NCI-H2029 (cell line): Measurements from ENCODE around the gene ZDHHC19.
"Not testable (repeated sequence)": the region's sequence is repeated elsewhere in the genome, so short reads cannot be mapped to it uniquely, and the experiment has no call there.

Experiments used
- DNase-seq: peaks from one replicate; lab custom pipeline; 2025; lab: John Stamatoyannopoulos, UW

ZDHHC19 gene

DNA sequence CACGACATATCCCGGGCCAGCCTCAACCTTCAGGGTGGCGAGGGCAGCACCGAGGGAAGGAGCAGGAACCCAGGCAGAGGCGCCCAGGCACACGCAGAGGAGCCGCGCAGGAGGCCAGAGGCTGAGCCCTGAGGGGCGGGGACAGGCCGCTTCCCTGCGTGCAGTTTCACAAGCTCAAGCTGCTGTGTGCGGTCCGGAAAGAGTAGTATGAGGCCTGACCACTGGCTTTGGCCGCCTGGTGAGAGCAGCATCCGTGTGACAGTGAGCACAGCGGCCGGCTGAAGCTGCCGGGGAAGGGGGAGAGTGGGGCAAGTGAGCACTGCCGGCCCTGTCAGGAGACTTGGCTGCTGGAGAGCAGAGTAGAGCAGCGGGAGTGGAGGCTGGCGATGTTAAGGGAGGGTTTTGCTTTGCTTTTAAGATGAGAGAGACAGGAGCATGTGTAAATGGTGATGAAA, 8.7 kb downstream of the ZDHHC19 start:
- DNase-seq: no peak

DNA sequence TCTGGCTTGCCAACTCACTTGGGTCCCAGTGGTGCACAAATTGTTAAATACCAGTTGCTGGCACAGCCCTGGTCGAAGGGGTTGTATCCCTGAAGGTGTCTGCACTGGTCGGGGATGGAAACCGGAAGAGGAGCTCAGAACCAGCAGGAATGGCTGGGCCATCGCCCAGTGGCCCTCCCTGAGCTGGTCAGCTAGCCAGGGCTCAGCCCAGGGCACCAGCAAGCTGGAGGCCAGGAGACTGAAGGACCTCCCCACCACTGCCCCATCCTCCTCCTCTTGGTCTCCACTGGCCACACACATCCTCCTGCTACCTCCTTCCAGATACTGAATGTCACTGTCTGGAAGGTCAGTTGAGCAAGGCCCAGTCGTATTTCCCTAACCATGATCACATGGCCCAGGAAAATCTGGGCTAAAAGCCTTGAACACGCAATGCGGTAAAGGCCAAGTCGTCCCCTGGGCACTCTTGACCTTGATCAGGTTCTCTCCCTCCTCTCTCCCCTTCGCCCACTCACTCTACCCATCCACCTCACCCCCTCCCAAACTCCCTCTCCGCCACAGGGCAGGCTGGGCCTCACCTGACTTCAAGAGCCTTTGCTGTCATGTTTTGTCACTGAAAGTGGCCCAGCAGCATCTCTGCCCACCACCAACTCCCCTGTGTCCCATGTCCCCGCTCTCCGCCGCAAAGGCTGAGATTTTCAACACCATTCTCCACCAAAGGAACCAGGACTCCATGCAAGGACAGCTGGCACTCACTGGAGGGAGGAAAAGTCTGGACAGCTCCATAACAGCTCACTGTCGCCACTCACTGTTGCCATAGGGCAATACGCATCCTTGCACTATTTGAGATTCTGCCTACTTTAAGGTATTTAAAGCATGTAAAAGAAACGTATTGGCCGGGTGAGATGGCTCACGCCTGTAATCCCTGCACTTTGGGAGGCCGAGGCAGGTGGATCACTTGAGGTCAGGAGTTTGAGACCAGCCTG, 12.1 kb downstream of the ZDHHC19 start:
- DNase-seq: no peak

DNA sequence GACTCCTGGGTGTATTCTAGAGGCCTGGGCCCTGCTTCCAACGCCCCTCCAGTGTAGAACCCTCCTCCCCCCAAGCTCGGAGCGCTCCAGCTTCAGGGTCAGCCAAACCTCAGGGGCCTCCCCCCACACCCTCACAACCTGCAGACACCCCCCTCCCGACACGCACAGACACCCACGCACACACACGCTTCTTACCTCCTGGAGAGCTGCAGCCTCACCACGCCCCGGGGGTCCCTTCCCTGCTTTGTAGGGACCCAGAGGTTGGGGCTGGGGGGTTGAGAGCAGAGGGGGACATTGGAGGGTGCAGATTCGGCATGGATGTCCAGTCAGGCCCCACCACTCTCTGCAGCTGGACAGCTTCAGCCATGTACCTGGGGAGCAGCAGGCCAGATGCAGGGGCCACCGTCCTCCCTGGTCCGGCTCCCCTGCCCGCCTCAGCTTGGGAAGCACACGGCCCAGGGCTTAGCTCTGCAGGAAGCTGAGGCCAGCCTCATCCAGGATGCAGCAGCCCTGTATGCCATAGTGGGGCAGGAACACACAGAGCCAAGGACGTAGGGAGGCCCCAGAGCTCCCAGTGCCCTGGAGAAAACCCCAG, 13.0 kb downstream of the ZDHHC19 start:
- no peak for DNase-seq

DNA sequence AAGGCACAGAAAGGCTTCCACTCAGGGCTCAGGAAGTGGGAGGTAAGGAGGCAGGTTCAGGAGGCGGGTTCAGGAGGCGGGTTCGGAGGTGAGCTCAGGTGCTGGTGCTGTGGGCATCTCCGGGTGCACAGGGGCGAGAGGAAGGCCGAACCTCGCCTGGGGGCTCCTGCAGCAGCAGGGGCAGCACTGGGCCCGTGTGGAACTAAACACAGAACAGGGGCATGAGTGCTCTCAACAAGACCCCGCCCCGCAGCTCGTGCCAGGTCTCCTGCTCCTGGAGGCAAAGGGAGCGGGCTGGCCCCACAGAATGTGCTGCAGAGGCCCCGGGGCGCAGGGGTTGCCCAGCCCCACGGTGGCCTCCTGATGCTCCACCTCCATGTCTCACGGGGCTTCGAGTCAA, 13.7 kb downstream of the ZDHHC19 start:
- DNase-seq: no peak

DNA sequence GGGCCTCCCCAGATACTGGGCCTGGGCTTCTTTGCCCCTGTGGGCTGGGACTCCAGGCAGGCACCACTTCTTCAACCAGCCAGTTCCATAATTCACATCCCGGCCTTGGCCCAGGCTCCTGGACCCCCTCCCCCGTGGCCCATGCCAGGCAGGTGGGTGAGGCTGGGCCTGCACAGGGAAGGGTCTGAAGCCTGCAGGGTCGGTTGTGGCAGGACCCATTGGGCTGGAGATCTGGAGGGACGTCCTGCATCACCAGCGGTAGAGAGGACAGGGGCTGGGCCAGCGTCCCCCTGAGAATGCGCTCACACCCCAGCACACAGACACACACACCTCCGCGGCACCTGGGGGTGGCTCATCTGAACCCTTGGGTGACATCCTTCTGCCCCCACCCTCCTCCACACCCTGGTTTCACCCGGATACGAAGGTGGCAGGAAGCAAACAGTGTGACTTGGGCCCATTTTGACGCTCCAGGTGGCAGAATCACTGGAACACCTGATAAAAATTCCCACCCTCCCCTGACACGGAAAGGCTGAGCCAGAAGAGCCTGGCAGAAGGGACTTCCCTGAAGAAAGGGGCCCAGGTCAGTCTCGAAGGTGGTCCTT, 15.4 kb downstream of the ZDHHC19 start:
- DNase-seq: no peak

DNA sequence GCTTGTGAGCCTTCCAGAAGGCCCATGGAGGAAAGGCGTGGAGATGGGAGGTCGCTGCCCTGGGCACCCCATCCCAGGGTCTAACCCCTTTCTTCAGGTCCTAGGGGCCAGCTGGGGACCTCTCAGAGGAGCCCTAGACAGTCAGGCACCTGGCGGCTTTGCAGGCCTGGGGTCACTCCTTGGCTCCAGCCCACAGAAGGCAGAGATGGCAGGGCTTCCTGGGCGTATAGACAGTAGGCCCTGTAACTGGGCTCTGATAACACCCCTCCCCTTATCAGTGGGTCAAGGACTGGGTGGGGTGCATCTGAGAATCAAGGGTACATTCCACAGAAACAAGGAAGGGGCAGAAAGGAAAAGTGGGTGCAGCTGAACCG, 16.7 kb downstream of the ZDHHC19 start:
- no peak for DNase-seq

DNA sequence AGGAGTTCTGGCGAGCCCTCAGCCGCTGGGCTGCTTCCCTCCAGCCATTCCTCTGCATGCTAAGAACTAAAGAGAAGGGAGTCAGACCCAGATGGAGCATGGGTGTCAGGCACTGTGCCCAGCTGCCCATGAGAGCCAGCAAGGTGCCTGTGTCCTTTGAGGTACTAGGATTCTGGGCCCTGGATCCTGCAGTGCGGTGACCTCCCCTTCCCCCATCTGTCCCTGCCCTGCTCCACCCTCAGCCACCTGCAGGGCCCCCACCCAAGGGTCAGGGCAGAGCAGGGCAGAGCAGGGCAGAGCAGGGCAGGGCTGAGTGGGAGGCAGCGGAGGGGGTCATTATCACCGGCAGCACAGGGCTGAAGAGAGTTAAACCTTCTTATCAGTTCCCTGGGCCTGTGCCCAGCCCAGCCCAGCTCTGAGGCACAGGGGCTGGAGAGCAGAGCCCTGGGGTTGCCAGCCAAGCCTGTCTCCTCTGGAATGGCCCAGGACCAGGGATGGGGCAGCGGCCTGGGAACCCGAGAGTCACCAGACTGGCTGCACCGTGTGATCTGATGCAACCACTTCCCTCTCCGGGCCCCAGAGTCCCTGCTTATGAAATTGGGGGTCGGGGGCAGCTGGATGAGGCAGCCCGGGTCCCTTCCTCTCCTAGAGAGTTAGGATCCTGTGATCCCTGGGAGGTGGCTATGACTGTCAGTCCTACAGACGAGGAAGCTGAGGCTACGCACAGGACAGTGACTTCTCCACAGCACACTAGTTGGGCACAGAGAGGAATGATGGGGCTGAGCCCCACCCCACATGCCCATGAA, 17.3 kb downstream of the ZDHHC19 start:
- DNase-seq: no peak

DNA sequence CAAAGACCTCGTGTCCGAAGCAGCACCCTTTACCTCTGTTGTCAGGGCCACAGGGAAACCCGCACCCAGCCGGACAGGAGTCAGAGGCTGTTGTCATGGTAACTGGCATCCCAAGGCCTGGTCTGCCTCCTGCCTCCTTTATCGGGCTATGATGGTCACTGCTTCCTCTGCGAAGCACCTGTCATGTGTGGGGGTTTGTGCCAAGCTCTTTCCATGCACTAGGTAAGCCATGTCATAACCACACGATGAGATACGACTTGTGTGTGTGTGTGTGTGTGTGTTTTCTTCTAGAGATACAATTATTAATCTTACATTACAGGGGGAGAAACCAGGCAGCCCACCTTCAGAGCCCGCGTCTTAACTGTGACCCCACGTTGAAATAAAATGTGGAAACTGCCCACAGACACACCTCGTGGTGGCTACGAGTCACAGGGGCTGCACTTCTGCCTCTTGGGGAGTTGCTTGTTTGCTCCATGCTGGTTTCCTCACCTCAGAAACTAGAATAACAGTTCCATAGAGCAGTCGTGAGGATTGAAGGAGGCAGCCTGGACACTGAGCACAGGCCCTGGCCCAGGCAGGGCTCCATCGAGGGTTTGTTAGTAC, 18.0 kb downstream of the ZDHHC19 start:
- no peak for DNase-seq

DNA sequence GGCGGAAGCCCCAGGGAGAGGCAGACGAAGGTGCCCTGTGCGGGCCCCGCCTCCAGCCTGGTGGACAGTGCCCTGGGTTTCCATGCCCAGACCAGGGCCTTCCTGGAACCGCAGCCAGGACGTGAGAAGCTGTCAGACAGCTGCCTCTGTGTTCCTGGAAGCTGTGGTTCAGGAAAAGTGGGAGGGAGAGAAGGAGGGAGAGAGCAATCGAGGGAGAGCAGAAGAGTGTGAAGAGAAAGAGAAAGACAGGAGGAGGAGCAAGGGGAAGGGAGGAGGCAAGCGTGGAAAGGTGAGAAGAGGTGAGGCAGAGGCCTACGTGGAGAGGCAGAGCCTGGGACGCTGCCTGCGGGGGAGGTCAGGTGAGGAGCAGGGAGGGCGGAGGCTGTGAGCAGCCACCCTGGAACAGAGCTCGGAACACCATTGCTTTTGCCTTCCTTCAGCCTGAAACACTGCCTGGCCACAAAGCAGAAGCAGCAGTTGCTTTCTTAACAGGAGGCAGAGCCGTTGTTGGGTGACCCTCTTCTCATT, 18.6 kb downstream of the ZDHHC19 start:
- no peak for DNase-seq

DNA sequence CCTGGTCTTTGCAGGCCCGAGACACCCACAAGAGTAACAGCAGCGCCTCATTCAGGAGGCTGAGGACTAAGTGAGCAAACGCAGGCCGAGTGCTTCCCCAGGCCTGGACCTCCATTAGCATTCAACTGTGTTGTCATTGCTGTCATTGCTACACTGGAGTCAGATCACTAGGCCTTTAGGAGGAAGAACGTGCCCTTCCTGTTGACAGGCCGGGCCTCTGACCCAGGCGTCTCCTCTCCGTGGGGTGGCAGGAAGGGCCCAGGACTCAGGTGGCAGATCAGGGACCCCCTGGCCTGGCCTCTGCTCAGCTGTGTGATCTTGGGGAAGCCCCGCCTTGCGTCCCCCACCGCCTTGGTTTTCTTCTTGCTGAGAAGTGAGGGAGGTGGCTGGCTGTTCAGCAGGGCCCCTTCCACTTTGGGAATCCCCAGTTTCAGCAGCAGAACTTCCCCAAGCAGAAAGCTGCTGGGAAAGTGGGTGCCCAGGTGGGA, 19.1 kb downstream of the ZDHHC19 start:
- DNase-seq: no peak

DNA sequence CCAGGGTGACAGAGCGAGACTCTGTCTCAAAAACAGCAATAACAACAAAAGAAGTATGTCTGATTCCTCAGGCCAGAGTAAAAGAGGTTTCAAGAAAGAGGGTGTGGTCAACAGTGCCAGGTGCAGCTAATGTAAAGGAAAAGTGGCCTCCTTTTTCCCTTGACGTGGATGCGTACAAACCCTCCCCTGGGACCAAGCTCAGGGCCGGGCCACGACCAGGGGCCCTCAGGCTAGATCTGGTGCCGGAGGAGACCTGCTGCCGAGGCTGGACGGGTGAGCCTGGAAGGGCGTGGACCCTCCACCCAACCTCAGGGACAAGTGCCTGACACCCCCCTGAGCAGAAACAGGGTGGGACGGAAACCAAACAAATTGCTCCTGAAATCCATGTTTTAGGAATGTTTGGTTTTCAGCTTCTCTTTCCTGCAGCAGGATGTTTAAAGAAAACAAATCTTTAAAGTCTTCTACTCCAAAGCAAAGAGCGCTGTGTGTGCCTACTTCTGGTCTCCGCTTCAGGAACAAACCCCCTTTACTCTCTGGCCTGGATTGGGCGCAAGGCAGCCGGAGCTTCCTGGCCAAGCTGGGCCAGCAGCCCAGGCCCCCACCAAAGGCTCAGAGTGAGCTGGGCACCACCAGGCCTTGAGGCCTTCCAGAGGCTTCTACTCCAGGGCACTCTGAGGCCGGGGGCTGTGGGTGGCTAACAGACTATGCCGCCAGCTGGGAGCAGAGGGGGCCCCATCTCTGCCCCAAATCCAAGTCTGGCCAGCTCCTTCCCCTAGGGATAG, 21.4 kb downstream of the ZDHHC19 start:
- DNase-seq: no peak

DNA sequence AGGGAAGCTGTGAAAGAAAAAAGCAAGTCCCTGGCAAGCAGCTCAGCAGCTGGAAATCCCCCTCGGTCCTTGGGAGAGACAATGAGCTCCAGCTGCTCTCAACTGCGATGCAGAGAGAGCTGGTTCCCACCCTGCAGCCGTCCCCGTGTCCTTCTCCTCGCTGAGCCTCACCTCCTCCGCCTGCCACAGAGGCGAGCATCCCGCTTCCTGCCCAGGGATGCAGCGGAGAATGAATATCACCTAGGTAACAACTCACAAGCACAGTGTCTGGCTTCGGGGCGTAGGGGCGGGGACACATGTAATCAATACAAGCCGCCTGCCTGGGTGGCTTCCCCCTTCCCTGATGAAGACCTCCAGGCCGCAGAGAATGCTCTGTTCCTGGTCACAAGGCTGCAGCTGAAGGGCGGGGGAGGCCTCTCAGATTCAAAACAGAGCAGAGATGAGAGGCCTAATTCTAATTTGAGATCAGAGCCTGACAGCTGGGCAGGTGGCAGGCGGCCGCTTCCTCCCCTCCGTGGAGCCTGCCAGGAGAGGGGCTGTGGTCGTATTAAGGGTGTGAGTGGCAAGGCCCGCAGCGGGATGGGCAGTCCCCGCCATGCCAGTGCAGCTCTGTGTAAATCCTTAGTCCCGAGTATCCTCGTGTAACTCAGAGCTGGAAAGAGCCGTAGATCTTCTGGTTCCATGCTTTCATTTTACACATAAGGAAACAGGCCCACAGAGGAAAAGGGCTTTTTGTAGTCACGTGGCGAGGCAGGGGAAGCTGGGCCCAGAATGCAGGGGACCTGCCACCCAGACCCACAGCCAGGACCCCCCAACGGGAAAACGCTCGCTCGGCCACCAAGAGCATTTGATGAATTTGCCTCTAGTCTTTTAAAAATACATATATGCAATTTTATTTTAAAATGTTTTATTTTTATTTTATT, 24.3 kb downstream of the ZDHHC19 start:
- no peak for DNase-seq

DNA sequence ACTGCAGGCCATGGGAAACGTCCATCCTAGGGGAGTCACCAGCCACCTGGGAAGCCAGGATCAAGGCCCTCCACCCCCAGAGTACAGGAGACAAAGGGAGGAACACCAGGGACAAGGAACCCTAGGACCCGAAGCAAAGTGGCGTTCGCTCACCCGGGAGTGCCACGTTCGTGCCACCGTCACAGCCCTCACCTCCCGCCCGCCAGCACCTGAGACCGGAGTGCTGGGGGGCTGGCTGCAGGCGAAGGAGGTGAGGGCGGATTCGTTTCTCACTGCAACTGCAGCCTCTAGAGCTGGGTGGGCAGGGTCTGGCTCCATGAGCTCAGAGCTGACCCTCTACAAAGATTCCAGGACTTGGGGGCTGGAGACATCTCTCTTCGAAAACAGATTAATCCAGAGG, 26.3 kb downstream of the ZDHHC19 start:
- no peak for DNase-seq

DNA sequence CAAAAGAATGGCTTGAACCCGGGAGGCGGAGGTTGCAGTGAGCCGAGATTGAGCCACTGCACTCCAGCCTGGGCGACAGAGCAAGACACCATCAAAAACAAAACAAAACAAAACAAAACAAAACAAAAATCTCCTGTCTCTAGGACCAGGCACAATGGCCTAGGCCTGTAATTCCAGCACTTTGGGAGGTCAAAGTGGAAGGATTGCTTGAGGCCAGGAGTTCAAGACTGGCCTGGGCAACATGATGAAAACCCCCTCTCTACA, 27.1 kb downstream of the ZDHHC19 start:
- not testable (repeated sequence) for DNase-seq

DNA sequence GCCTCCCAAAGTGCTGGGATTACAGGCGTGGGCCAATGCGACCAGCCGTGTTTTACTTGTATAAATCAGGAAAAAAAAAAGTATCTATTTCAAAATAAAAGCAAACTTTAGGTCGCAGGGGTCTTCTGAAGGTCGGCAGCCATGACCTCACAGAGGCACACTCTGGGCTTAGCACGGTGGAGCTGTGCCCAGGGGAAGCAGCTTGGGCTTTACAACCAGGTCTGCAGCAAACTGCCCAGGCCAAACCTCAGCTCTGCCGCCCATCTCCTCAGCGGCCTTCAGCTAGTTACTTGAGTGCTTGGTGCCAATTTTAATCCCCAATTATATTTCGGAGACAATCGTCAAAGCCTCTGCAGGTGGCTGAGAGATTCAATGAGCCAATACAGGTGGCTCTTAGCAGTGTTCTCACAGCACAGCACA, 30.1 kb downstream of the ZDHHC19 start:
- DNase-seq: no peak

DNA sequence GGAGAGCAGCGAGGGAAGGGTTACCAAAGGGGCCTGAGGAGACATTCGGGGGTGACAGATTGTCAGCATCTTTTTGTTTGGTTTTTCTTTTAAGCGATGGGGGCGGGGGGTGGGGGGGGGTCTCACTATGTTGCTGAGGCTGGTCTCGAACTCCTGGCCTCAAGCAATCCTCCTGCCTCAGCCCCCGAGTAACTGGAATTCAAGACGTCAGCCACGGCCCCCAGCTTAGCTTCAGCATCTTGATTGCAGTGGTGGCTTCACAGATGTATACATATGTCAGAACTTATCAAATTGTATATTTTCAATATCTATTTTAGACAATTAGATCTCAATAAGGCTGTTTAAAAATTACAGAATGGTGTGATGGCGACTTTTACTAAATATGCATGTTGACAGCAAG, 30.9 kb downstream of the ZDHHC19 start:
- no peak for DNase-seq

DNA sequence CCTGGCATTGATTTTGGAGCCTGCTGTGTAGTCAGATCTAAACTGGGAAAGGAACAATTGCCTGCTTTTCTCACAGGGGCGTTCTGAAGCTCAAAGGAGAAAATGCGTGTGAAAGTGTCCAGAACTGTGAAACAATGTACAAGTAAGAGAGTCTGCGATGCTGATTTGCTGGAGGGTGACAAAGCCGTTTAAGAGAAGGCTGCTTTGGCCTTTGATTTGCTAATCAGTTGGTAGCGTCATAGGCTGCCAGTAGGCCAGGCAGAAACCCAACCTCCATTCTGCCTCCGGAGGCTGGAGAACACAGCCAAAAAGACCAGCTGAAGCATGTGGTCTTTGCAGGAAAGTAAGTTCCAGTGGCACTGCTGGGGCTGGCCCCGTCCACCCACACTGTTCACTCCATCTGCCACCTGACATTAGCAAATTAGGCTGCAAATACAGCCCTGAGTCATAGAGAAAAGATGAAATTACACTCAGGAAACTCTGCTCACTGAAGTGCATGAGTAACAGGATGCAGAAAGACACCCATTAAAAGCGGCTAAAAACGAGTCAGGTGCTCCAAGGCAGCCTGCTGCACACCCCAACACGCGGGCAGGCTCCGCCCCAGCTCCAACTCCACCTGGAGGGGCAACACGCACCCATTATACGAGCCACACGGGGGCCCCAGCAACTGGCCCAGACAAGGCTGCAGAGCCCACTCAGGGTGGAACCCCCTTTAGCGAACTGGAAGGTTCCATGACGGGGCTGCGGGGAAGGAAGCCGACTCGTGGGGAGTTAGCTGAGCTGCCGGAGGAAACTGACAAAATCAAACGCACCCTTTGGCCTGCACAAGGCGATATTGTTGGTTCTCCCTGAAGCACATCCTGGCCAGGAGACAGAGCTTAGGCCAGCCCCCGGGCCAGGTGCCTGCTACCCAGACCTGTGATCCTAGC, 31.6 kb downstream of the ZDHHC19 start:
- no peak for DNase-seq

DNA sequence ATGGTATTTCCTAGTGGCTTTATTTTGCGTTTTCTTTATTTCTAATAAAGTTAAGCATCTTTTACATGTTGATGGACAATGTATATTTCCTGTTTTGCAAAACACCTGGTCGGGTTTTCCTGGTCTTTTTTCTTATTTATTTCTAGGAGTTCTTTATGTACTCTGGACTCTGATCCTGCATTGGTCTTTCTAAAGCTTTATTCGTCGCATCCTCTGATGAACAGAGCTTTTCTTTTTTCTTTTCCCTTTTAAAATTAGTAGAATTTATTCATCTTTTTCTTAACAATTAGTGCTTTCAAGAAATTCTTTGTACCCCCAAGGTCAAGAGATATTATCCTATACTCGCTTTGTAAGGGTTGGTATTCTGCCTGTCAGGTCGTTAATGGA, 32.2 kb downstream of the ZDHHC19 start:
- DNase-seq: no peak

DNA sequence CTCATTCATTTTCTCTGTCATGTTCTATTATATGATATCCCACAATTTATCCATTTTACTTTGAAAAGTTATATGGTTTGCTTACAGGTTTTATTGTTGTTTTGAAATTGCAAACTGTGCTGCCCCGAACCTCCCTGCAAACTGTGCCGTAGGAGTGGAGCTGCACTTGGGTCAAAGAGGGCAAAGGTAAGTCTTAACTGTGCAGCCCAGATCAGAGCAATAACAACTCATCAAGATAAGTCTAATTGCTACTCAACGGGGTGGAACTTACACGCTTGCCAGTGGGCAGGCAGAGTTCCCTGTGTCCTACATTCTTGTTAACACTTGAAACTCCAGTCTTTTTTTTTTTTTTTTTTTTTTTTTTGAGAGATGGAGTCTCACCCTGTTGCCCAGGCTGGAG, 33.2 kb downstream of the ZDHHC19 start:
- DNase-seq: no peak
